Brain pericyte (primary cell): ENCODE measurements around the gene BNIP3.
"Not testable (repeated sequence)": the region's sequence is repeated elsewhere in the genome, so short reads cannot be mapped to it uniquely, and the experiment has no call there.

Experiments
- DNase-seq: peaks from one replicate; pipeline ENCODE4 v3.0.0-alpha.2; 2012; ENCODE audit warnings: low read depth, low spot score

BNIP3 gene

GRCh38 chr10:131929122-131929845 is 52.4 kb downstream of the BNIP3 start:
- DNase-seq: no peak

DNA sequence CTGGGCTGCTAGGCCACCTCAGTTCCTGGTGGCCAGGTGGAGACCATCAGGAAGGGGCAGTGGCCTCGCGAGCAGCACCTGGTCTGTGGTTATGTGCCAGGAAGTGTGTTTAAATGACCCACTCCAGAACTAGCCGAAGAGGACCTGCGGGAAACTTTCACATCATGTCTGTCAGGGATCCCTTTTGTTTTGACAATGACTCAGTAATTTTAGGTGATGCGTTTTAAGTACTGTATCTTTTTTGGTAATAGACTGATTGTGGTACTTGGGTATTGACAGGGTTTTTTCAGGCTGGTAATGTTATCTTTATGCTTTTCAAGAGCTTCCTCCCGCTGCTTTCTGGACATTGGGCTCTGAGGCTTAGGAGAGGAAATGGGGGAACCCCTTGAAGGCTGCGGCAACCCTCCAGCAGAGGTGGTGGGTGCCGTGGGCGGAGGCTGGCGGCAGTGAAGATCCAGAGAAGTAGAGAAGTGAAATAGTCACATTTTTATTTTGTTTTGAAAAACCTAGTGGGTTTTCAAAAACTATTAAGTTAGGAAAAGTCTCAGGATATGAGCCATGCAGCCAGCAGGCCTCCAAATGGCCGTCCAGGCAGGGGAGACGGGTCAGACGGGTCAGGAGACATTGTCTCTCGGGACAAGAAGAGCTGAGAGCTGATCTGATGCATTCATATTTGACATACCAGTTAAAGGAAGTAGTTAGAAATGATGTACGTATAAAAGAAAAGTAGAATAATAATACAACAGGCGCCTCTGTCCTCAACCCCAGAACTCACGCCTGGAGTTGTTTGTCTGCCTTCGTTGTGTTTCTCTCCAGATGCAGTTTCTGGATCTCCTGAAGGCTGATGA is 53.3 kb downstream of the BNIP3 start:
- DNase-seq: no peak

GRCh38 chr10:131926743-131927595 is 54.8 kb downstream of the BNIP3 start:
- DNase-seq: no peak

DNA sequence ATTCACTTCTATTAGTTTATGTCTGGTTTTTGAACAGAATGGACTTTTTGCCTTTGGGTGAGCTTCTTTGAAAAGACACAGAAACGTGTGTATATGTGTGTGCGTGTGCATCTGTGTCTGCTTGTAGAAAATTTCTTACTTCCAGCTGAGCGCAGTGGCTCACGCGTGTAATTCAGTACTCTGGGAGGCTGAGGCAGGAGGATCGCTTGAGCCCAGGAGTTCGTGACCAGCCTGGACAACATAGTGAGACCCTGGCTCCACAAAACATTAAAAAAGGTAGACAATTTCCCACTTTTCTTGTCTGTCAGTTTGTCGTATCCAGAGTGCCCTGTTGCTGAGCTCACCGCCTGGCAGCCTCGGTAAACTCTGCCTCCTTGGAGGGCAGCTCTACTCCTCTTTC is 55.5 kb downstream of the BNIP3 start:
- no peak for DNase-seq

- DNase-seq: no peak
Observed at GRCh38 chr10:131925716-131926115, 56.0 kb downstream of the BNIP3 start.

GRCh38 chr10:131925011-131925649 is 56.6 kb downstream of the BNIP3 start:
- DNase-seq: no peak

DNA sequence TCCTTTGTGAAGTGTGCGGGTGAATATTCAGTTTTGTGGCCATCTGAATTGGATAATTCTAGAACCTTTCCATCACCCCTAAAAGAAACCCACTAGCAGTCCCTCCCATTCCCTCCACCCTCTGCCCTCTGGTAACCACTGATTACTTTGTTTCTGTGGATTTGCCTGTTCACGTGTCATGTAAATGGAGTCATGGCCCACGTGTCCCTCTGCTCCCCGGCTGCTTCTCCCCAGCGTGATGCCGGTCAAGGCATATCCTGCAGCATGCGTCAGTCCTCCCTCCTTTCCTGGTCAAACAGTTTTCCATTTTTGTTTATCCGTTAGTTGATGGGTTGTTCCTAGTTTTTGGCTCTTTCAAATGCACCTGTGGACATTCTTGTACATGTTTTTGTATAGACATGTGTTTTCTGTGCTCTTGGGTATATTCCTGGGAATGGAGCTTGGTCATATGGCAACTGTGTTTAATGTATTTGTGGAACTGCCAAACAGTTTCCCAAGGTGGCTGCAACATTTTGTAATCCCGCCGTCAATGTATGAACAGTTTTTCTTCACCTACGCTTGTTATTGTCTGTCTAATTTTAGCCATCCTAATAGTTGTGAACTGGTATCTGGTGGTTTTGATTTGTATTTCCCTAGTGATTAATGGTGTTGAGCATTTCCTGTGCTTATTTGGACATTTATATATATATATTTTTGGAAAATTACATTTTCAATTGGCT is 58.5 kb downstream of the BNIP3 start:
- DNase-seq: no peak

DNA sequence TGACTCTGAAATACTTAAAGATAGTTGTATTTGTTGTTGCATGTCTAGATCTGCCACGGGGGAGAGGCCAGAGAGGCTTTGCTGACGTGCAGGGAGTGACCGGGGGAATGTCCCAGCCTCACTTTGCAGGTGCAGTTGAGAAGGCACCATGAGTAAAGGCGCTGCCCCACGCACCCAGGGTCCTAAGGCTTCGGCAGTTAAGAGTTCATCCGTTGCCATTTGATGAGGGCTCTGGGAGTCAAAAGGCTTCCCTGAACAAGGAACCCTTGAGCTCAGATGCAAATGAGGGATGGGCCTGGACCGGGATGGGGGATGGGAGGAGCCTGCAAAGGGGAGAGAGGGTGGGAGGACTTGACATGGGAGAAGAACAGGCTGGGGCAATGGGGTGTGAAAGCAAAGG is 60.5 kb downstream of the BNIP3 start:
- DNase-seq: no peak

DNA sequence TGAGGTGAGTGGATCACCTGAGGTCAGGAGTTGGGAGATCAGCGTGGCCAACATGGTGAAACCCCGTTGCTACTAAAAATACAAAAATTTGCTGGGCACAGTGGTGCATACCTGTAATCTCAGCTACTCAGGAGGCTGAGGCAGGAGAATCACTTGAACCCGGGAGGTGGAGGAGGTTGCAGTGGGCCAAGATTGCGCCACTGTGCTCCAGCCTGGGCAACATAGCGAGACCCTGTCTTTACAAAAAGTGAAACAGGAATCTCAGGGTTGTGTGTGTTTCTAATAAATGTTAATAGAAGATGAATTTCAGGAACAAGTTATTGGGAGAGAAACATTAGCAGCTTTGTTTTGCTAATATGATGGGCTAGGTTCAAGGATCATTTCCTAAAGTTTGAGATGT is 61.0 kb downstream of the BNIP3 start:
- no peak for DNase-seq

GRCh38 chr10:131920151-131920550 is 61.6 kb downstream of the BNIP3 start:
- no peak for DNase-seq

DNA sequence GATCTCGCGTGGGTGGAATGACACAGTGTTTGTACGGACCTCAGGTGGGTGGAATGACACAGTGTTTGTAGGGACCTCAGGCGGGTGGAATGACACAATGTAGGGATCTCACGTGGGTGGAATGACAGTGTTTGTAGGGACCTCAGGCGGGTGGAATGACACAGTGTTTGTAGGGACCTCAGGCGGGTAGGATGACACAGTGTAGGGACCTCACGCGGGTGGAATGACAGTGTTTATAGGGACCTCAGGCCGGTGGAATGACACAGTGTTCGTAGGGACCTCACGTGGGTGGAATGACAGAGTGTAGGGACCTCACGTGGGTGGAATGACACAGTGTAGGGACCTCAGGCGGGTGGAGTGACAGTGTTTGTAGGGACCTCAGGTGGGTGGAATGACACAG is 62.3 kb downstream of the BNIP3 start:
- not testable (repeated sequence) for DNase-seq
